HepG2 (cell line): ENCODE results near the gene SUN1. TPM values are rescaled to one million over a fixed set of nuclear protein-coding genes. Genes with fewer than 3 reads are reported as not detected.

Source experiments
- ATAC-seq: fragments of 200-7000 bp; cut with Tn5 transposase; 3 replicates; pipeline ENCODE4 v1.9.1; 2020; ENCODE audit warnings: mild to moderate bottlenecking, moderate library complexity
- BruUV-seq: library from RNA; stranded (reverse); fragments of 400-500 nt; replicated peaks from 2 replicates; lab custom pipeline; 2021; lab: Mats Ljungman, UMichigan
- CTCF ChIA-PET: fragments of 300-600 bp; formaldehyde crosslinking; extraction: SDS; loops from one replicate; lab custom pipeline; 2021; ENCODE audit warnings: low total read pairs, inconsistent platforms, low intra/inter-chr PET ratio; lab: Yijun Ruan, JAX
- POLR2A ChIA-PET: fragments of 350-600 bp; sonication (Branson Sonifier 250); formaldehyde crosslinking; loops from one replicate; lab custom pipeline; 2020; ENCODE audit warnings: antibody characterized with exemption, inconsistent platforms; lab: Yijun Ruan, JAX
- DNase-seq: peaks from one replicate; pipeline ENCODE4 v3.0.0-alpha.2; 2015; ENCODE audit warnings: low spot score
- FAIRE-seq: peaks from 3 replicates; lab custom pipeline; 2011; peaks lifted over from hg19 to GRCh38; lab: Jason Lieb, UNC
- H2AFZ ChIP-seq: one replicate; pipeline ENCODE4 v1.6.1; 2011; ENCODE audit warnings: low read length, inconsistent platforms
- H3K27ac ChIP-seq: fragments of 300-600 bp; 3 replicates; pipeline ENCODE4 v1.8.0; 2011; ENCODE audit warnings: mixed run types, mild to moderate bottlenecking, mixed read lengths, low read length, inconsistent platforms; ENCODE audit not compliant: insufficient read depth; ENCODE audit errors: extremely low read length
- H3K27me3 ChIP-seq, 2 experiments: fragments of 200-600 bp in 1 of 2; 2 replicates in 1 of 2; 3 replicates in 1 of 2; pipeline versions ENCODE4 v1.6.0 to v1.8.0; 2011; ENCODE audit warnings: low read length in 2 of 2, mild to moderate bottlenecking in 2 of 2, moderate library complexity in 2 of 2, inconsistent platforms in 1 of 2; ENCODE audit not compliant: insufficient read depth in 2 of 2, control insufficient read depth in 1 of 2
- H3K36me3 ChIP-seq, 2 experiments: fragments of 200-600 bp in 1 of 2; replicated peaks in 1 of 2; 2 replicates in 1 of 2; 3 replicates in 1 of 2; pipeline versions ENCODE4 v1.5.1 to v1.8.0; 2011; ENCODE audit warnings: low read length in 2 of 2, inconsistent platforms in 1 of 2; ENCODE audit not compliant: insufficient read depth in 2 of 2, control insufficient read depth in 1 of 2
- H3K4me1 ChIP-seq: 2 replicates; pipeline ENCODE4 v1.5.1; 2012; ENCODE audit warnings: low read length, inconsistent platforms; ENCODE audit not compliant: insufficient read depth
- H3K4me2 ChIP-seq: 2 replicates; pipeline ENCODE4 v1.6.0; 2011; ENCODE audit warnings: low read depth, low read length, inconsistent platforms
- H3K4me3 ChIP-seq, 3 experiments: fragments of 200-600 bp in 1 of 3; sonication (generic), shearing (Covaris generic) in 1 of 3; replicated peaks in 1 of 3; 2 replicates each; pipeline ENCODE4 v1.5.1; 2011 to 2016; ENCODE audit warnings: low read length in 3 of 3, inconsistent platforms in 2 of 3, low read depth in 2 of 3, mild to moderate bottlenecking in 2 of 3, control low read depth in 1 of 3, mixed read lengths in 1 of 3; ENCODE audit not compliant: insufficient read depth in 1 of 3
- H3K79me2 ChIP-seq: one replicate; pipeline ENCODE4 v1.6.1; 2011; ENCODE audit warnings: low read length, inconsistent platforms; ENCODE audit not compliant: insufficient read depth
- H3K9ac ChIP-seq: 2 replicates; pipeline ENCODE4 v1.6.0; 2011; ENCODE audit warnings: mild to moderate bottlenecking, low read depth, low read length, inconsistent platforms; ENCODE audit not compliant: insufficient read depth
- H3K9me3 ChIP-seq: 2 replicates; pipeline ENCODE4 v1.5.1; 2012; ENCODE audit warnings: mild to moderate bottlenecking, low read length
- H4K20me1 ChIP-seq: 2 replicates; pipeline ENCODE4 v1.6.0; 2011; ENCODE audit warnings: inconsistent platforms, mild to moderate bottlenecking, low read length, moderate library complexity; ENCODE audit not compliant: insufficient read depth
- AFF4 ChIP-seq: sonication (generic); formaldehyde crosslinking; IDR thresholded peaks from 2 replicates; pipeline ENCODE4 v1.4.0; 2020; ENCODE audit warnings: missing genetic modification reagents
- CC2D1A ChIP-seq: sonication (generic); formaldehyde crosslinking; IDR thresholded peaks from 2 replicates; pipeline ENCODE4 v1.8.1; 2023; ENCODE audit warnings: mild to moderate bottlenecking, missing genetic modification reagents
- EZH2 ChIP-seq: conservative IDR thresholded peaks from 2 replicates; pipeline ENCODE4 v1.6.1; 2012; ENCODE audit warnings: mild to moderate bottlenecking, low read depth, low read length, moderate library complexity
- JARID2 ChIP-seq: sonication (generic); formaldehyde crosslinking; IDR thresholded peaks from 2 replicates; pipeline ENCODE4 v1.8.1; 2023; ENCODE audit warnings: missing genetic modification reagents, inconsistent platforms; ENCODE audit not compliant: insufficient replicate concordance
- MED1 ChIP-seq: sonication (generic); formaldehyde crosslinking; IDR thresholded peaks from 2 replicates; pipeline ENCODE4 v1.4.0; 2020; ENCODE audit warnings: missing genetic modification reagents
- MEIS1 ChIP-seq: sonication (generic); formaldehyde crosslinking; IDR thresholded peaks from 2 replicates; pipeline ENCODE4 v1.9.0; 2021; ENCODE audit warnings: mild to moderate bottlenecking, missing genetic modification reagents, moderate library complexity, borderline replicate concordance
- MIXL1 ChIP-seq: IDR thresholded peaks from 2 replicates; pipeline ENCODE4 v1.6.1; 2016
- NR2F6 ChIP-seq, 2 experiments: IDR thresholded peaks; 2 replicates each; pipeline ENCODE4 v1.6.1; 2016; ENCODE audit warnings: antibody characterized with exemption in 1 of 2, mild to moderate bottlenecking in 1 of 2
- POLR2AphosphoS2 ChIP-seq: IDR thresholded peaks from 2 replicates; pipeline ENCODE4 v1.6.1; 2011; ENCODE audit warnings: low read depth, low read length, improper control_type of control experiment
- ZFP36L2 ChIP-seq: sonication (generic); formaldehyde crosslinking; IDR thresholded peaks from 2 replicates; pipeline ENCODE4 v1.4.0; 2020; ENCODE audit warnings: missing genetic modification reagents
- ZNF678 ChIP-seq: sonication (generic); formaldehyde crosslinking; IDR thresholded peaks from 2 replicates; pipeline ENCODE4 v1.4.0; 2020; ENCODE audit warnings: mild to moderate bottlenecking, missing genetic modification reagents
- WGBS: methylation state at CpG from one replicate; pipeline ENCODE4 v1.1.6; 2017; ENCODE audit warnings: low lambda C conversion rate; 5-methylcytosine and 5-hydroxymethylcytosine counted together
- in situ Hi-C: cut with HindIII; loops from 2 replicates; pipeline ENCODE4 v1.10.0; 2017; ENCODE audit warnings: low pct_unique_long_range_greater_than_20kb; ENCODE audit not compliant: extremely low pct_ligation_motif_present
- intact Hi-C: fragments of 100-400 bp; cut with micrococcal nuclease; formaldehyde crosslinking; loops from one replicate; pipeline ENCODE4 v1.10.0; 2022; ENCODE audit not compliant: unreplicated experiment
- polyA plus RNA-seq, 8 experiments: library from polyadenylated mRNA; depleted of rRNA in 3 of 8; stranded (reverse) in 7 of 8; unstranded in 1 of 8; fragments of >200 nt; fragmentation: Illumina TruSeq in 4 of 8; extraction: Trizol in 4 of 8; gene quantifications; 2 replicates each; pipeline versions ENCODE4 v1.2.1 to v1.2.3, GENCODE V29; 2011 to 2016; ENCODE audit warnings: low read depth in 4 of 8, missing spikeins in 1 of 8, mixed read lengths in 1 of 8; ENCODE audit not compliant: insufficient read depth in 1 of 8
- total RNA-seq, 5 experiments: library from RNA; depleted of rRNA; stranded (reverse); fragments of >200 nt; fragmentation: Illumina TruSeq; extraction: Trizol; gene quantifications; 2 replicates each; pipeline ENCODE4 v1.2.3, GENCODE V29; 2016; ENCODE audit warnings: low read depth in 1 of 5
- TF ChIP-seq, protein P1 (sequence below): sonication (generic); formaldehyde crosslinking; IDR thresholded peaks from 2 replicates; pipeline ENCODE4 v1.5.0; 2020; ENCODE audit warnings: missing genetic modification reagents

The SUN1 gene
- total and polyA plus RNA-seq, 2 of the 13 experiments (the other 11 are each of a cell fraction or from before 2014, with no cell fraction given) = 47.0 to 126 TPM

DNA sequence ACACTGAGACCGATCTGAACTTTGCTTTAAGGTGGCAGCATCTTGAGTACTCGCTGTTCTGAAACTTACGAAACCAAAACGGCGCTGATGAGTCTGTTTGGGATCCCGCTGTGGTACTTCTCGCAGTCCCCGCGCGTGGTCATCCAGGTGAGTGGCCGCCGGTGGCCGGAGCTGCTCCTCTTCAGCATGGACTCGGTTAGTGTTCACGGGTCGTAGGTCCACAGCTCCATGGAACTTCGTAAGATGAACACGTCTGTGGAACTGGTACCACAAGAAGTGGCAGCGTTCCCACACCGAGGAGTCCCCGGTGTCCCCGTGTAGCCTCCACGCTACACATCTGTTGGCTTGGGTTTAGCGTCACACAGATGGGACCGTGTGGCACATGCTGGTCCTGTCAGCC, 33.6 kb downstream of the SUN1 start (continued):
- no peak for TF ChIP-seq JARID2 (CRISPR knock-in tag)

DNA sequence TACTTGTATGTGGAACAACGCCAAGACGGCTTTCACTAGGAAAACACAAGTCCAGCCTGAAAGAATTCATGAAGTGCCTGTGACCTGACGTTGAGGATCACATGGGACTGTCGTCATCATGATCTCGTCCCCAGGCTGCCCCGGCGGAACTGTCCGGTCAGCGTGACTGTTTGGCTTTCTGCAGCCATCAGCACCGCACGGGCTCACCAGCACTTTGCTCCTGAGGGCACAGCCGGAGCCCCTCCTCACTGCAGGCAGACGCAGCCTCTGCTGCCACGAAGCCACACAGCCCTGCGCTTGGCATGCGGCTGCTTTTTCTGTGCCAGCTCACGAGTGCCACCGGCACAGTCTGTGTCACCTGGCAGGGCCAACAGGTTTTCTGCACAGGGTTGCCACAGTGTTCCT, 34.7 kb downstream of the SUN1 start:
- Histone ChIP-seq H3K9ac (no peak overlapping the region), H3K4me3 (no peak overlapping the region), H3K79me2 (no peaks in the 10 kb centered on the region), H3K9me3 (no peaks in the 10 kb centered on the region), H3K4me2 (no peak overlapping the region), H3K27ac (no peak overlapping the region), H3K4me1 (no peaks in the 10 kb centered on the region), H3K36me3 (peaks cover 14 to 54% of the 10 kb centered on the region in 2 experiments; a peak in 4 of 5 replicates), H4K20me1 (no peaks in the 10 kb centered on the region), H3K27me3 (no peaks in the 10 kb centered on the region), H2AFZ (no peak overlapping the region)
- no TSS peak for BruUV-seq
- no peak for TF ChIP-seq CC2D1A (CRISPR knock-in tag)
- TF ChIP-seq POLR2AphosphoS2 = no peak
- no peak for DNase-seq
- ChIA-PET POLR2A (no interaction called here), CTCF (no interaction called here)
- 95% methylated on average over 14 of the region's 18 CpGs for WGBS
- intact Hi-C loops = no loop called here
- no peak; the same call in 2 of the 3 replicates for ATAC-seq
- in situ Hi-C loops = no loop called here
- no peak for FAIRE-seq

DNA sequence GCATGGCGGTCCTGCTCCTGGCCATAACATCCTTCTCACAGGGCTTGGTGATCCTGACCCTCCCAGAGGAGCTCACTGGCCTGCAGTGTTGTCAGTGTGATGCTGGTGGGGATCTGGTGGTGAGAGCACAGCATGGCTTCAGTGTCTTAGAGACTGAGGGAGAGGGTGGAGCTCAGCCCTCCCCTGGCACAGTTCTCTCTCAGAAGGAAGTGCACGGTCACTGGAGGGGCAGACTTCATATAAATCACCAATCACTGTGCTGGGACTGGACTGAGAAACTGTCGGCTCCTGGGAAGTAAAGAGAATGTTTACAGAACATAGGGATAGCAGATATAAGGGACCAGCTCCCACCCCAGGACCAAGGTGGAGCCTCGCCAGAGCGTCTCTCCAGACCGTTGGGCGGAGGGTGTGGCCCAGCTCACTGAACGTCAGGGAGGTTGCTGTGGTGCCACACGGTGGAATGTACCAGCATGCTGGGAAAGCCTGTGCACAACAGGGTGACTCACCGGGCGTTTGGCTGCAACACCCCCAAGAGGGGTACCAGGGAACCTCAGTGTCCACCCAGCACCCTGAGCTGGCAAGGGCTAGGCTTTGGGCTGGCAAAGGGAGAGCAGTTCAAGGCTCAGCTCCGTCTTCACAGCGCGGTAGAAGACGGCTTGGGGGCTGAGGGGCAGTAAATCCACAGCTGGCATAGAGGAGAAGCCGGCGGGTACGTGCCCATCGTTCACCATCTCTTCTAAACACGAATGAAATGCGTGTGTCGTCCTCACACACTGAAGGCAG, 35.3 kb downstream of the SUN1 start:
- H3K9ac ChIP-seq = no peak overlapping the region
- no peak for TF ChIP-seq NR2F6 (IDR thresholded peaks at IDR 0.05)
- no peak for TF ChIP-seq NR2F6 (CRISPR knock-in tag; IDR thresholded peaks at IDR 0.05)
- no peak for TF ChIP-seq EZH2
- TF ChIP-seq AFF4 (CRISPR knock-in tag) = no peak
- no peak for TF ChIP-seq ZNF678
- no peak for TF ChIP-seq MIXL1
- TF ChIP-seq MEIS1 (CRISPR knock-in tag) = no peak
- TF ChIP-seq, protein P1, sequence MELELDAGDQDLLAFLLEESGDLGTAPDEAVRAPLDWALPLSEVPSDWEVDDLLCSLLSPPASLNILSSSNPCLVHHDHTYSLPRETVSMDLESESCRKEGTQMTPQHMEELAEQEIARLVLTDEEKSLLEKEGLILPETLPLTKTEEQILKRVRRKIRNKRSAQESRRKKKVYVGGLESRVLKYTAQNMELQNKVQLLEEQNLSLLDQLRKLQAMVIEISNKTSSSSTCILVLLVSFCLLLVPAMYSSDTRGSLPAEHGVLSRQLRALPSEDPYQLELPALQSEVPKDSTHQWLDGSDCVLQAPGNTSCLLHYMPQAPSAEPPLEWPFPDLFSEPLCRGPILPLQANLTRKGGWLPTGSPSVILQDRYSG (CRISPR knock-in tag) = no peak
- no peak for TF ChIP-seq MED1 (CRISPR knock-in tag)
- TF ChIP-seq ZFP36L2 (CRISPR knock-in tag) = no peak

More for the DNA sequence above, 35.3 kb downstream of the SUN1 start:
- intact Hi-C loops (no loop called here), in situ Hi-C loops (no loop called here)
- Histone ChIP-seq H3K36me3 (peaks cover 13 to 57% of the 10 kb centered on the region in 2 experiments), H3K79me2 (no peaks in the 10 kb centered on the region), H3K9me3 (no peaks in the 10 kb centered on the region), H3K27ac (no peak overlapping the region), H3K27me3 (no peaks in the 10 kb centered on the region), H4K20me1 (no peaks in the 10 kb centered on the region), H3K4me2 (no peak overlapping the region), H3K4me3 (no peak overlapping the region), H2AFZ (no peak overlapping the region), H3K4me1 (no peaks in the 10 kb centered on the region)
- DNase-seq (no peak), ATAC-seq (peak; percentile 25; the same call in 2 of the 3 replicates), FAIRE-seq (no peak)
- 99% methylated on average over 16 of the region's 22 CpGs for WGBS
- no TSS peak for BruUV-seq
- ChIA-PET CTCF (no interaction called here), POLR2A (no interaction called here)
